Measurements from ENCODE around the gene AP5B1. TPM values are rescaled to one million over a fixed set of nuclear protein-coding genes. Genes with fewer than 3 reads are reported as not detected.

The AP5B1 gene
- total and polyA plus RNA-seq, 9 of the 15 experiments (the other 6 are each of a cell fraction or from before 2014, with no cell fraction given): 0.51 to 24.2 (median 5.1) TPM

DNA sequence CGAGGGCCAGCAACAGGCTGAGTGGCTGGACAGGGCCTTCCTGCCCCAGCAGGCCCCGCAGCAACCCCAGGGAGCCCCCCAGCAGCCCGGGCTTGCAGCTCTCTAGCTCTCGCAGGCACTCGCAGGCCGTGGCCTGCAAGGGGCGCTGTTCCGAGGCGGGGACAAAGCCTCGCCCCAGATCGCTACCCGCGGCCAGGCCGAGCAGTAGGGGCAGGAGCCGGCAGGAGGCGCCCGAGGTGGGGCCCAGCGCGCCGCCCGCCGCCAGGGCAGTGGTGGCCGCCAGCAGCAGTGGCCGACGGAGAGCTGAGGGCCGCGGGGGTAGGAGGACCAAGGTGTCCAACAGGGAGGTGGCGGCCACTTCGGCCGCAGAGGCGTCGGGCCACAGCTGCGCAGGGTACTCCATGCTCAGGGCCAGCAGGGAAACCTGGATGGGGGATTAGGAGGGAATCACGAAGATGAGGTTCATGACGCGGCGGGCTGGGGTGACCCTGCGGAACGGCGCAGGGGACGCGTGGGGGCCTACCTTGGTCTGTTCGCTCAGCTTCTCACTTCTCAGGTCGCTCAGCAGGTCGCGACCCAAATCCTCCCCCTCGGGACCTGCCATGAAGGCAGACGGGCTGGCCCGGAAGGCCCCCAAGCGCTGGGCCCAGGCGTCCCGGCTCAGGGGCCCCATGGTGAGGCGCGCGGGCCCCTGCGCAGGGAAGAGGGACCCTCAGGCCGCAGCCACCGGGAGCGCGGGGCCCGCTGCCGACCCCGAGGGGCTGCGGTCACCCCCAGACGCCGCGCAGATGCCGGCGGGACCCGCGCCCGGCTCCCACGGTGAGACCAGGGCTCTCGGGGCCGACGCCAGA, 632 bp downstream of the AP5B1 start (continued):
- TF ChIP-seq, protein P1, sequence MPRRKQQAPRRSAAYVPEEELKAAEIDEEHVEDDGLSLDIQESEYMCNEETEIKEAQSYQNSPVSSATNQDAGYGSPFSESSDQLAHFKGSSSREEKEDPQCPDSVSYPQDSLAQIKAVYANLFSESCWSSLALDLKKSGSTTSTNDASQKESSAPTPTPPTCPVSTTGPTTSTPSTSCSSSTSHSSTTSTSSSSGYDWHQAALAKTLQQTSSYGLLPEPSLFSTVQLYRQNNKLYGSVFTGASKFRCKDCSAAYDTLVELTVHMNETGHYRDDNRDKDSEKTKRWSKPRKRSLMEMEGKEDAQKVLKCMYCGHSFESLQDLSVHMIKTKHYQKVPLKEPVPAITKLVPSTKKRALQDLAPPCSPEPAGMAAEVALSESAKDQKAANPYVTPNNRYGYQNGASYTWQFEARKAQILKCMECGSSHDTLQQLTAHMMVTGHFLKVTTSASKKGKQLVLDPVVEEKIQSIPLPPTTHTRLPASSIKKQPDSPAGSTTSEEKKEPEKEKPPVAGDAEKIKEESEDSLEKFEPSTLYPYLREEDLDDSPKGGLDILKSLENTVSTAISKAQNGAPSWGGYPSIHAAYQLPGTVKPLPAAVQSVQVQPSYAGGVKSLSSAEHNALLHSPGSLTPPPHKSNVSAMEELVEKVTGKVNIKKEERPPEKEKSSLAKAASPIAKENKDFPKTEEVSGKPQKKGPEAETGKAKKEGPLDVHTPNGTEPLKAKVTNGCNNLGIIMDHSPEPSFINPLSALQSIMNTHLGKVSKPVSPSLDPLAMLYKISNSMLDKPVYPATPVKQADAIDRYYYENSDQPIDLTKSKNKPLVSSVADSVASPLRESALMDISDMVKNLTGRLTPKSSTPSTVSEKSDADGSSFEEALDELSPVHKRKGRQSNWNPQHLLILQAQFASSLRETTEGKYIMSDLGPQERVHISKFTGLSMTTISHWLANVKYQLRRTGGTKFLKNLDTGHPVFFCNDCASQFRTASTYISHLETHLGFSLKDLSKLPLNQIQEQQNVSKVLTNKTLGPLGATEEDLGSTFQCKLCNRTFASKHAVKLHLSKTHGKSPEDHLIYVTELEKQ (CRISPR knock-in tag; IDR thresholded peaks at IDR 0.05): no peak
- TF ChIP-seq ZNF184 (CRISPR knock-in tag; IDR thresholded peaks at IDR 0.05): no peak
- peak; percentile 83; the same call in 1 of the 2 replicates for TF ChIP-seq ZNF282 (CRISPR knock-in tag; IDR thresholded peaks at IDR 0.05)
- TF ChIP-seq, protein P2, sequence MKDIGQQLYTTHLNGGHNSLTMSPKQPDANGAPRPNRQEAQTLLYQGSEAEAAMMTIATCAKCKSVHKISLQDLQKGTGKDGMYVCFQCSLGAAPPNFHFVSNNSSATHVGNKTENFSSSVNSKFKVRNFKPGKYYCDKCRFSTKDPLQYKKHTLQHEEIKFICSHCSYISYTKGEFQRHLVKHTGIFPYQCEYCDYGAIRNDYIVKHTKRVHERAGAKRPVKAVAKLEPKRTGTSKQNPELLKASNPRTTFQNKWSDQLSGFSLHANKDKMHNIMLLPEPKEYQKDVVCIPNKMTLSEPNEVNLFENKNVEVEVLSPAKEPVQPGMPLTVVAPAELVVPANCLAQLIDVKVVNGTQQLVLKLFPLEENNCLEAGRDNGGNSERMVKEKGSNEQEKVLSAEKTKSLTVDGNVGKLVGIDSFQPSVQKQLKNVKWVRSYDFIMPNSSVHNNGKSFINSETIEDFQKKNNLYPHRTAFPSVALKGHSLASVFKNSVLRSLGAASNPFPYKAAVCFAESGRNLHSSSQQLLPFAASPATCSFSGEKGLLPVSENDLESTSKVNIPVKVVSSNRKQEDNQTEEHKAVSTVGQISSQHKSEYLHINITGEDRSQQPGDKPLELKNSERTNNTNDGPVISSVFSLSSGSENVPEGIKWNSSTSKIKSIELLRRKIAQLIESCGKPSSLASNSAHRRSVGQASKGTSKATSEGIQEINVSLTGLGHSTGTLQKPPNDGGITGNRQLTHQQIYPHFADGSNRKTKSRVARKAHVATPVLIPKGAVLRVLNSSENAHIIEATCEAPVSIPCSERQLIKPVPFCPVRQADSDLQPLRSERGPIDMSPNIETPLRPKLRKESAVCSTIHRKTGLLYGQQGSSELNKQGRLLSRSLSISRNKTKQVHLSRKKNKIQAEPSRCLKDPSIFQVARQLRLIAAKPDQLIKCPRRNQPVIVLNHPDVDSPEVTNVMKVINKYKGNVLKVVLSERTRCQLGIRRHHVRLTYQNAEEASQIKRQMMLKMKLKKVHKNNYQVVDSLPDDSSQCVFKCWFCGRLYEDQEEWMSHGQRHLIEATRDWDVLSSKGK (CRISPR knock-in tag; IDR thresholded peaks at IDR 0.05): no peak
- TF ChIP-seq ATF1 (CRISPR knock-in tag; IDR thresholded peaks at IDR 0.05): no peak
- peak; percentile 69 for TF ChIP-seq ATF1 (tag; IDR thresholded peaks at IDR 0.05)
- TF ChIP-seq JUNB (CRISPR knock-in tag; conservative IDR thresholded peaks at IDR 0.05): no peak
- TF ChIP-seq, protein P3, sequence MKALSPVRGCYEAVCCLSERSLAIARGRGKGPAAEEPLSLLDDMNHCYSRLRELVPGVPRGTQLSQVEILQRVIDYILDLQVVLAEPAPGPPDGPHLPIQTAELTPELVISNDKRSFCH (CRISPR knock-in tag; IDR thresholded peaks at IDR 0.05): no peak
- TF ChIP-seq, protein P3 (tag; IDR thresholded peaks at IDR 0.05): peak; percentile 47; the same call in 1 of the 2 replicates
- peak; percentile 88 for TF ChIP-seq FUS (optimal IDR thresholded peaks at IDR 0.05; ENCODE audit: low read depth, low read length)
- no peak for TF ChIP-seq TEAD4 (IDR thresholded peaks at IDR 0.05; ENCODE audit: low read length)
- TF ChIP-seq TEAD4 (CRISPR knock-in tag; IDR thresholded peaks at IDR 0.05; ENCODE audit: borderline replicate concordance): peak; percentile 84; the same call in 1 of the 2 replicates
- TF ChIP-seq, protein P4, sequence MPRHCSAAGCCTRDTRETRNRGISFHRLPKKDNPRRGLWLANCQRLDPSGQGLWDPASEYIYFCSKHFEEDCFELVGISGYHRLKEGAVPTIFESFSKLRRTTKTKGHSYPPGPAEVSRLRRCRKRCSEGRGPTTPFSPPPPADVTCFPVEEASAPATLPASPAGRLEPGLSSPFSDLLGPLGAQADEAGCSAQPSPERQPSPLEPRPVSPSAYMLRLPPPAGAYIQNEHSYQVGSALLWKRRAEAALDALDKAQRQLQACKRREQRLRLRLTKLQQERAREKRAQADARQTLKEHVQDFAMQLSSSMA (CRISPR knock-in tag; IDR thresholded peaks at IDR 0.05): no peak
- TF ChIP-seq ZNF583 (CRISPR knock-in tag; IDR thresholded peaks at IDR 0.05): no peak
- no peak for TF ChIP-seq MEF2A (IDR thresholded peaks at IDR 0.05; ENCODE audit: control insufficient read depth, low read depth, low read length)
- TF ChIP-seq FIP1L1 (IDR thresholded peaks at IDR 0.05; ENCODE audit: low read depth, low read length, poor library complexity, severe bottlenecking): peak; percentile 92
- no peak for TF ChIP-seq ZNF586 (CRISPR knock-in tag; conservative IDR thresholded peaks at IDR 0.05)
- no peak for TF ChIP-seq ZBTB26 (CRISPR knock-in tag; IDR thresholded peaks at IDR 0.05)
- TF ChIP-seq RBFOX2 (IDR thresholded peaks at IDR 0.05; ENCODE audit: low read depth, low read length): peak; percentile 89
